HG02970 (cell line): ENCODE measurements around the gene DLL4.
"Not testable (repeated sequence)": the region's sequence is repeated elsewhere in the genome, so short reads cannot be mapped to it uniquely, and the experiment has no call there.

ENCODE experiments used
- ATAC-seq: cut with Tn5 transposase; IDR thresholded peaks from one replicate; pipeline ENCODE4 v1.9.1; 2021; ENCODE audit warnings: mild to moderate bottlenecking, moderate library complexity, moderate number of reproducible peaks; ENCODE audit not compliant: unreplicated experiment, low FRiP score

The DLL4 gene

GRCh38 chr15:40957041-40957555 lies 28.0 kb downstream of the DLL4 start:
- no peak for ATAC-seq

- no peak for ATAC-seq
Measured at GRCh38 chr15:40957581-40958051, 28.5 kb downstream of the DLL4 start.

GRCh38 chr15:40958146-40958545 lies 29.0 kb downstream of the DLL4 start:
- no peak for ATAC-seq

GRCh38 chr15:40958723-40959122 lies 29.6 kb downstream of the DLL4 start:
- ATAC-seq, result no peak

GRCh38 chr15:40959331-40960141 lies 30.4 kb downstream of the DLL4 start:
- no peak for ATAC-seq

- no peak for ATAC-seq
Measured at GRCh38 chr15:40960151-40960885, 31.2 kb downstream of the DLL4 start.

- no peak for ATAC-seq
Measured at GRCh38 chr15:40960925-40961324, 31.8 kb downstream of the DLL4 start.

- ATAC-seq, result not testable (repeated sequence)
Measured at GRCh38 chr15:40961740-40962139, 32.6 kb downstream of the DLL4 start.

GRCh38 chr15:40962317-40962716 lies 33.2 kb downstream of the DLL4 start:
- ATAC-seq, result not testable (repeated sequence)

- no peak for ATAC-seq
Measured at GRCh38 chr15:40963201-40963600, 34.1 kb downstream of the DLL4 start.

GRCh38 chr15:40964006-40964405 lies 34.9 kb downstream of the DLL4 start:
- ATAC-seq, result no peak

GRCh38 chr15:40964634-40965033 lies 35.5 kb downstream of the DLL4 start:
- ATAC-seq, result no peak

- ATAC-seq, result no peak
Measured at GRCh38 chr15:40968290-40969085, 39.3 kb downstream of the DLL4 start.

GRCh38 chr15:40969363-40969762 lies 40.2 kb downstream of the DLL4 start:
- no peak for ATAC-seq

GRCh38 chr15:40974879-40975278 lies 45.7 kb downstream of the DLL4 start:
- no peak for ATAC-seq

GRCh38 chr15:40976819-40977218 lies 47.7 kb downstream of the DLL4 start:
- no peak for ATAC-seq

GRCh38 chr15:40978141-40978540 lies 49.0 kb downstream of the DLL4 start:
- no peak for ATAC-seq

- ATAC-seq, result no peak
Measured at GRCh38 chr15:40978562-40978961, 49.4 kb downstream of the DLL4 start.

- ATAC-seq, result no peak
Measured at GRCh38 chr15:40981186-40981585, 52.0 kb downstream of the DLL4 start.

GRCh38 chr15:40982855-40983254 lies 53.7 kb downstream of the DLL4 start:
- no peak for ATAC-seq

- no peak for ATAC-seq
Measured at GRCh38 chr15:40984406-40984805, 55.3 kb downstream of the DLL4 start.
